VCaP (cell line): ENCODE results near the gene CCDC86.

Experiments used
- H3K27ac ChIP-seq: fragments of 450-650 bp; 2 replicates; pipeline ENCODE4 v1.5.1; 2017
- CTCF ChIP-seq: fragments of 450-650 bp; conservative IDR thresholded peaks from 2 replicates; pipeline ENCODE4 v1.5.1; 2017; ENCODE audit warnings: mild to moderate bottlenecking, moderate library complexity

Gene CCDC86

GRCh38 chr11:60862171-60862570 is 20.3 kb downstream of the CCDC86 start:
- TF ChIP-seq CTCF: no peak
- H3K27ac ChIP-seq: no peak overlapping the region

GRCh38 chr11:60863550-60864521 is 21.9 kb downstream of the CCDC86 start:
- H3K27ac ChIP-seq: no peak overlapping the region
- TF ChIP-seq CTCF: no peak

DNA sequence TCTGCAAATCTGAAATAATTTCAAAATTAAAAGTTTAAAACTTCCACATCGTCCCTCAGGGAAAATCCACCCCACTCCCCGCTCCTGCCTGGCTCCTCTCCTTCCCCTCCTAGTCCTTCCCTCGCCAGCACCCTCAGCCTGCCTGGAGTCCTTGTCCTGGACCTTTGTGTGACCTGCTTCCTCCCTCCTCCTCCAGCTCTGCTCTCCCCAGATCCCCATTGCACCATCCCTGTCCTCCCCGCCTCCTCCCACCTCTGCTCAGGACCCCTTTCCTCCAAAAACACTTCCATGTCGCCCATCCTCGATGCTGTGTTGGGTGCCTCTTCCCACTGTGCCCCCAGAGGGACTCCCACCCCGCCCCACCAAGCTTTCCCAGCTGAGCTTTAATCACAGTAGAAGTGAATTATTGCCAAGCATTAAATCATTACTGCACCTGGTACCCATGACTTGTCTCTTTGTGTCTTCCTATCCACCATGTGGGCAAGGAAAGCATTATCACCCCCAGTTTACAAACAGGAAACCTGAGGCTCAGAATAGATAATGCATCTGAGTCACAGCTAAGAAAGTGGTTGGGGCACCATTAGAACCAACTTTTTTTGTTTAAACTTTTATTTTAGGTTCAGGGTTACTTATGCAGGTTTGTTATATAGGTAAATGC is 23.1 kb downstream of the CCDC86 start:
- H3K27ac ChIP-seq: no peak overlapping the region
- TF ChIP-seq CTCF: no peak

- no peak for TF ChIP-seq CTCF
- H3K27ac ChIP-seq: peak within 1 kb of the TSS; percentile 76
These were observed 25.3 kb downstream of the CCDC86 start, which contains the start of gene ZP1 for GRCh38 chr11:60866911-60867870. Gene ZP1 (plus strand): TSS chr11:60867542. CDS start chr11:60867562, 20 bp downstream.

GRCh38 chr11:60867871-60868681 is 26.2 kb downstream of the CCDC86 start:
- H3K27ac ChIP-seq: peak overlapping the region; percentile 76
- no peak for TF ChIP-seq CTCF

DNA sequence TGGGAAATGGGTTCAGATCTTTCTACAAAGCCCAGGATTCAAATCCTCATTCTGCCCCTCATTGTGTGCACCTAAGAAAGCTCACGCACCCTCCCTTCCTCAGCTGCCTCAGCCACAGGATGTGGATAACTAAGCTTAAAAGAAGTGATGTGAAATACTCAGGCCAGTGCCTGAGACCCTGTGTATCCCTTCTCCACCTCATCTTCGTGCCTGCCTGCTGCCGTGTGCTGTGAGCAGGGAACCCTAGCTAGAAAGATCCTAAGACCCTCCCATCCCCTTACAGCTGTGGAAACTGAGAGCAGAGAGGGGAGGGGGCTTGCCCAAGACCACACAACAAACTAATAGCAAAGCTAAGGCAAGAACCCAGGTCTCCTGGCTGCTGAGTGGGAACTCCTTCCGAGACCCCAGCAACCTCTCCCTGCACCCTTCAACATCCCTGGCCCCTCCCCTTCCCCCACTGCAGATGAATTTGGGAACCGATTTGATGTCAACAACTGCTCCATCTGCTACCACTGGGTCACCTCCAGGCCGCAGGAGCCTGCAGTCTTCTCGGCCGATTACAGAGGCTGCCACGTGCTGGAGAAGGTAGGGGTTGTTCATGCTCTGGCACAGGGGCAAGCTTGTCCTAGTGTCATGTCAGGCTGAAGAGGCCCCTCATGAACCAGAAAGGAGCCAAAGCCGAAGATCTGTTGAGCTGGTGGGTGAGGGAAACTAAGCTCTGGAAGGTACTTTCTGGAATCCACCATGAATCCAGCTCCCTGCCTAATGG is 27.0 kb downstream of the CCDC86 start:
- no peak overlapping the region for H3K27ac ChIP-seq
- TF ChIP-seq CTCF: no peak
